Uterus (tissue), 2 donors: ENCODE measurements around the gene C1orf198.

Experiments
- CTCF ChIP-seq, 4 experiments: fragments of 200-600 bp in 2 of 4; fragments of 450-650 bp in 2 of 4; sonication (generic) in 2 of 4; IDR thresholded peaks; one replicate each; pipeline ENCODE4 v1.5.1; 2016 to 2019; ENCODE audit warnings: antibody characterized with exemption in 4 of 4, mild to moderate bottlenecking in 2 of 4, moderate library complexity in 1 of 4
- POLR2A ChIP-seq, 2 donors: fragments of 450-650 bp; IDR thresholded peaks; one replicate each; pipeline ENCODE4 v1.6.1; 2016; ENCODE audit warnings: antibody characterized with exemption in 2 of 2, mild to moderate bottlenecking in 1 of 2, moderate library complexity in 1 of 2

DNA sequence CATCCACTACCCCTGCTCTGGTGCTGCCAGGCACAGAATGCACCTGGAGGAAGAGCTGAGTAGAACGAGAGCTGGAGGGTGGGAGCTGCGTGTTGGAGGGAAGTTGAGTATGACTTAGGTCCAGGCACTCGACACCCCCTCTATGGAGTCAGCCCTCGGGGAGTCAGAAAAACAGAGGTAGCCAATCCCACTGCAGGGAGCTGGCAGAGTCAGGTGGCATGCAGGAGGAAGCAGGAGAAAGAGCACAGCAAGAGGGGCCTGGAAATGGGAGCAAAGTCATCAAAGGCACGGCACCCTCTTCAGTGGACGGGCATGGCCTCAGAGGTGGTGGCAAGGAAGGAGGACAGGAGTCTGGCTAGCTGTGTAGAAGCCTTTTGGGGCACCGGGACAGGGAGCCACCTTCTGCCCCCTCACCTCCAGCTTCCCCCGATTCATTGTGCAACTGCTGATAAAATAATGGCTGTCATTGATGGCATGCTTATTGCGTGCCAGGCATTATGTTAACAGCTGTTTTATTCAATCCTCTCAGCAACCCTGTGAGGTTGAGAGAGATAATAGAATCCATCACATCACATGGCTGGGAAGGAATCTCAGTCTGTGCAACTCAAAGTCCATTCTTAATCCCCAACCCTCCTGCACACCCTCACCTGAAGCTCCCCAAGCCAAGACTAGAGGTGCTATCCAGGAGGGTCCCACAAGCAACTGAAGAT, 42.0 kb downstream of the C1orf198 start:
- TF ChIP-seq POLR2A (IDR thresholded peaks at IDR 0.05) (no peak), CTCF (IDR thresholded peaks at IDR 0.05) (no peak)
